Gastroesophageal sphincter (tissue), 4 donors: Measurements from ENCODE around the gene CAMK2B. TPM values are rescaled to one million over a fixed set of nuclear protein-coding genes. Genes with fewer than 3 reads are reported as not detected.

ENCODE experiments used
- ATAC-seq: fragments of 150-250 bp; one replicate; pipeline ENCODE4 v1.9.1; 2016; ENCODE audit warnings: mild to moderate bottlenecking, moderate library complexity
- H3K27ac ChIP-seq, 4 donors: fragments of 200-600 bp; sonication (generic) in 3 of 4; 1 replicate in 3 of 4; 2 replicates in 1 of 4; pipeline ENCODE4 v1.5.1; 2016 to 2019
- H3K27me3 ChIP-seq: fragments of 200-600 bp; sonication (generic); one replicate; pipeline ENCODE4 v1.5.1; 2019
- H3K36me3 ChIP-seq, 2 donors: fragments of 200-600 bp; sonication (generic); one replicate each; pipeline ENCODE4 v1.5.1; 2019; ENCODE audit warnings: control low read depth in 1 of 2
- H3K4me1 ChIP-seq, 3 donors: fragments of 200-600 bp; sonication (generic); 1 replicate in 2 of 3; 2 replicates in 1 of 3; pipeline ENCODE4 v1.5.1; 2016 to 2019; ENCODE audit warnings: control low read depth in 2 of 3
- H3K4me3 ChIP-seq, 2 donors: fragments of 200-600 bp; sonication (generic); one replicate each; pipeline ENCODE4 v1.5.1; 2019; ENCODE audit warnings: mild to moderate bottlenecking in 1 of 2, moderate library complexity in 1 of 2
- H3K9me3 ChIP-seq, 3 donors: fragments of 200-600 bp; sonication (generic); one replicate each; pipeline ENCODE4 v1.5.1; 2017 to 2019; ENCODE audit warnings: control low read depth in 2 of 3
- CTCF ChIP-seq, 4 experiments: fragments of 200-600 bp in 2 of 4; fragments of 450-650 bp in 2 of 4; sonication (generic) in 1 of 4; IDR thresholded peaks; one replicate each; pipeline ENCODE4 v1.5.1; 2017 to 2019; ENCODE audit warnings: antibody characterized with exemption in 4 of 4, mild to moderate bottlenecking in 2 of 4, moderate library complexity in 2 of 4
- EP300 ChIP-seq: sonication (generic); formaldehyde crosslinking; IDR thresholded peaks from one replicate; pipeline ENCODE4 v1.6.1; 2017; ENCODE audit warnings: antibody characterized with exemption, mild to moderate bottlenecking
- POLR2A ChIP-seq, 2 donors: fragments of 450-650 bp; IDR thresholded peaks; one replicate each; pipeline ENCODE4 v1.6.1; 2017; ENCODE audit warnings: antibody characterized with exemption in 2 of 2, mild to moderate bottlenecking in 2 of 2, moderate library complexity in 1 of 2
- POLR2AphosphoS5 ChIP-seq: sonication (generic); formaldehyde crosslinking; IDR thresholded peaks from one replicate; pipeline ENCODE4 v1.6.1; 2017; ENCODE audit warnings: antibody characterized with exemption
- WGBS, 2 donors: methylation state at CpG; one replicate each; pipeline ENCODE4 v1.1.5; 2018; ENCODE audit warnings: low coverage in 1 of 2; 5-methylcytosine and 5-hydroxymethylcytosine counted together
- total RNA-seq, 4 donors: library from RNA; depleted of rRNA; stranded (reverse); fragments of >200 nt; gene quantifications; one replicate each; pipeline ENCODE4 v1.1.0, GENCODE V29; 2016

Gene CAMK2B
- total RNA-seq, 4 donors from 2014 or later, result 0.27 to 1.5 (median 0.81) TPM

- H3K36me3 ChIP-seq, result peaks cover 0 to 14% of the 10 kb centered on the region in 2 donors
- 45 to 90% methylated on average over 4 to 12 of the region's 26 CpGs for WGBS, 2 donors
- no peak overlapping the region for H3K27ac ChIP-seq
- peaks cover 0 to 14% (median 0%) of the 10 kb centered on the region in 3 donors for H3K9me3 ChIP-seq
- peaks cover 25% of the 10 kb centered on the region for H3K27me3 ChIP-seq
- H3K4me3 ChIP-seq, result no peak overlapping the region
- no peaks in the 10 kb centered on the region for H3K4me1 ChIP-seq
- ATAC-seq, result no peak
- TF ChIP-seq POLR2A (IDR thresholded peaks at IDR 0.05) (no peak), POLR2AphosphoS5 (no peak), EP300 (no peak)
Measured at GRCh38 chr7:44218418-44219201, 106.8 kb downstream of the CAMK2B start.

GRCh38 chr7:44217852-44218402, 107.5 kb downstream of the CAMK2B start:
- Histone ChIP-seq H3K4me3 (no peak overlapping the region), H3K4me1 (no peaks in the 10 kb centered on the region), H3K9me3 (peaks cover 0 to 14% (median 0%) of the 10 kb centered on the region in 3 donors), H3K27me3 (peaks cover 25% of the 10 kb centered on the region), H3K36me3 (peaks cover 0 to 21% of the 10 kb centered on the region in 2 donors), H3K27ac (no peak overlapping the region)
- TF ChIP-seq EP300 (no peak), CTCF (IDR thresholded peaks at IDR 0.05) (no peak), POLR2AphosphoS5 (no peak), POLR2A (IDR thresholded peaks at IDR 0.05) (no peak)
- 95% methylated on average over 7 of the region's 17 CpGs; no CpG with 5 or more reads in 1 of the 2 donors for WGBS, 2 donors
- no peak for ATAC-seq

- peaks cover 0 to 27% of the 10 kb centered on the region in 2 donors for H3K36me3 ChIP-seq
- peaks cover 0 to 14% (median 0%) of the 10 kb centered on the region in 3 donors for H3K9me3 ChIP-seq
- 74 to 78% methylated on average over 4 to 9 of the region's 19 CpGs for WGBS, 2 donors
- TF ChIP-seq CTCF (IDR thresholded peaks at IDR 0.05) (no peak), POLR2A (IDR thresholded peaks at IDR 0.05) (no peak), EP300 (no peak), POLR2AphosphoS5 (no peak)
- no peaks in the 10 kb centered on the region for H3K4me1 ChIP-seq
- peaks cover 25% of the 10 kb centered on the region for H3K27me3 ChIP-seq
- no peak overlapping the region for H3K4me3 ChIP-seq
- no peak overlapping the region for H3K27ac ChIP-seq
- no peak for ATAC-seq
Measured at GRCh38 chr7:44217223-44217714, 108.1 kb downstream of the CAMK2B start.

GRCh38 chr7:44216521-44217222, 108.7 kb downstream of the CAMK2B start:
- H3K9me3 ChIP-seq, result peaks cover 0 to 14% (median 0%) of the 10 kb centered on the region in 3 donors
- no peak overlapping the region for H3K27ac ChIP-seq
- H3K27me3 ChIP-seq, result peaks cover 25% of the 10 kb centered on the region
- ATAC-seq, result no peak
- 49% methylated on average over 2 of the region's 13 CpGs; no CpG with 5 or more reads in 1 of the 2 donors for WGBS, 2 donors
- no peaks in the 10 kb centered on the region for H3K4me1 ChIP-seq
- peaks cover 0 to 33% of the 10 kb centered on the region in 2 donors for H3K36me3 ChIP-seq
- TF ChIP-seq CTCF (IDR thresholded peaks at IDR 0.05) (no peak), EP300 (no peak), POLR2A (IDR thresholded peaks at IDR 0.05) (no peak), POLR2AphosphoS5 (no peak)
- H3K4me3 ChIP-seq, result no peak overlapping the region

- no peak for ATAC-seq
- 40% methylated on average over 2 of the region's 8 CpGs; no CpG with 5 or more reads in 1 of the 2 donors for WGBS, 2 donors
- H3K27me3 ChIP-seq, result peaks cover 25% of the 10 kb centered on the region
- H3K36me3 ChIP-seq, result peaks cover 0 to 40% of the 10 kb centered on the region in 2 donors
- peaks cover 0 to 14% (median 0%) of the 10 kb centered on the region in 3 donors for H3K9me3 ChIP-seq
- no peak overlapping the region for H3K4me3 ChIP-seq
- no peak for TF ChIP-seq POLR2AphosphoS5
- no peak for TF ChIP-seq EP300
- no peak for TF ChIP-seq CTCF (IDR thresholded peaks at IDR 0.05)
- TF ChIP-seq POLR2A (IDR thresholded peaks at IDR 0.05), result no peak
- no peaks in the 10 kb centered on the region for H3K4me1 ChIP-seq
- H3K27ac ChIP-seq, result no peak overlapping the region
Measured at GRCh38 chr7:44216019-44216418, 109.4 kb downstream of the CAMK2B start.
